ENCODE results near the gene TENM3.

TENM3 gene

GRCh38 chr4:182246401-182247205 is 3.4 kb downstream of the TENM3 start:
- ATAC-seq = no peak
- no peak for TF ChIP-seq ZNF70 (CRISPR knock-in tag; IDR thresholded peaks at IDR 0.05)
- TF ChIP-seq SNAI2 (CRISPR knock-in tag; IDR thresholded peaks at IDR 0.05) = no peak
- no peak for TF ChIP-seq PATZ1 (CRISPR knock-in tag; IDR thresholded peaks at IDR 0.05; ENCODE audit: borderline replicate concordance)
- TF ChIP-seq OSR1 (CRISPR knock-in tag; IDR thresholded peaks at IDR 0.05) = no peak
- no peak for TF ChIP-seq CSDC2 (CRISPR knock-in tag; IDR thresholded peaks at IDR 0.05)
- TF ChIP-seq GLIS3 (CRISPR knock-in tag; IDR thresholded peaks at IDR 0.05) = no peak
- TF ChIP-seq ZFP30 (CRISPR knock-in tag; IDR thresholded peaks at IDR 0.05) = no peak
- TF ChIP-seq ZNF8 (CRISPR knock-in tag; IDR thresholded peaks at IDR 0.05) = no peak
- no peak for TF ChIP-seq TSHZ2 (CRISPR knock-in tag; IDR thresholded peaks at IDR 0.05)
- no peak for TF ChIP-seq POU6F1 (CRISPR knock-in tag; IDR thresholded peaks at IDR 0.05; ENCODE audit: borderline replicate concordance, low read depth)
- no peak for TF ChIP-seq ZC3H10 (CRISPR knock-in tag; IDR thresholded peaks at IDR 0.05)
- no peak for TF ChIP-seq PPARA (CRISPR knock-in tag; IDR thresholded peaks at IDR 0.05; ENCODE audit: borderline replicate concordance)
- no peak for TF ChIP-seq ARNTL (CRISPR knock-in tag; IDR thresholded peaks at IDR 0.05; ENCODE audit: borderline replicate concordance, low read depth)
- no peak for TF ChIP-seq ESRRG (CRISPR knock-in tag; IDR thresholded peaks at IDR 0.05)
- no peak for TF ChIP-seq ISL1 (CRISPR knock-in tag; IDR thresholded peaks at IDR 0.05)
- no peak for TF ChIP-seq BACH2 (CRISPR knock-in tag; IDR thresholded peaks at IDR 0.05; ENCODE audit: borderline replicate concordance)
- no peak for TF ChIP-seq TCF4 (CRISPR knock-in tag; IDR thresholded peaks at IDR 0.05; ENCODE audit: borderline replicate concordance)
- TF ChIP-seq CSRNP3 (CRISPR knock-in tag; IDR thresholded peaks at IDR 0.05) = no peak
- no peak for TF ChIP-seq RARB (CRISPR knock-in tag; IDR thresholded peaks at IDR 0.05)

GRCh38 chr4:182248295-182248694 is 5.1 kb downstream of the TENM3 start:
- no peak for ATAC-seq
- TF ChIP-seq CSRNP3 (CRISPR knock-in tag; IDR thresholded peaks at IDR 0.05) (no peak), CREB5 (CRISPR knock-in tag; IDR thresholded peaks at IDR 0.05; ENCODE audit: low read depth) (no peak), SNAI2 (CRISPR knock-in tag; IDR thresholded peaks at IDR 0.05) (no peak), CSDC2 (CRISPR knock-in tag; IDR thresholded peaks at IDR 0.05) (no peak), TCF4 (CRISPR knock-in tag; IDR thresholded peaks at IDR 0.05; ENCODE audit: borderline replicate concordance) (no peak), PPARA (CRISPR knock-in tag; IDR thresholded peaks at IDR 0.05; ENCODE audit: borderline replicate concordance) (no peak), GLIS3 (CRISPR knock-in tag; IDR thresholded peaks at IDR 0.05) (no peak), BACH2 (CRISPR knock-in tag; IDR thresholded peaks at IDR 0.05; ENCODE audit: borderline replicate concordance) (no peak), TOX (CRISPR knock-in tag; IDR thresholded peaks at IDR 0.05; ENCODE audit: borderline replicate concordance) (no peak), ZNF70 (CRISPR knock-in tag; IDR thresholded peaks at IDR 0.05) (no peak)
